OCI-LY3 (cell line): ENCODE results near the gene FICD.
A peak's percentile ranks its signal among the peaks of the same experiment; 100 is the strongest.

Source experiments
- EZH2phosphoT487 ChIP-seq: fragments of 200-600 bp; shearing (Covaris generic); IDR thresholded peaks from 2 replicates; pipeline ENCODE4 v1.6.1; 2018; ENCODE audit warnings: antibody characterized with exemption, mixed run types, low read depth
- TF ChIP-seq, protein P1 (sequence below): fragments of 200-600, 300-600 bp; sonication (generic); IDR thresholded peaks from 2 replicates; pipeline ENCODE4 v1.5.1; 2014; ENCODE audit warnings: antibody characterized with exemption, low read length, low read depth

GRCh38 chr12:108516511-108517275 is 1.6 kb downstream of the FICD start:
- TF ChIP-seq EZH2phosphoT487, result no peak
- TF ChIP-seq, protein P1, sequence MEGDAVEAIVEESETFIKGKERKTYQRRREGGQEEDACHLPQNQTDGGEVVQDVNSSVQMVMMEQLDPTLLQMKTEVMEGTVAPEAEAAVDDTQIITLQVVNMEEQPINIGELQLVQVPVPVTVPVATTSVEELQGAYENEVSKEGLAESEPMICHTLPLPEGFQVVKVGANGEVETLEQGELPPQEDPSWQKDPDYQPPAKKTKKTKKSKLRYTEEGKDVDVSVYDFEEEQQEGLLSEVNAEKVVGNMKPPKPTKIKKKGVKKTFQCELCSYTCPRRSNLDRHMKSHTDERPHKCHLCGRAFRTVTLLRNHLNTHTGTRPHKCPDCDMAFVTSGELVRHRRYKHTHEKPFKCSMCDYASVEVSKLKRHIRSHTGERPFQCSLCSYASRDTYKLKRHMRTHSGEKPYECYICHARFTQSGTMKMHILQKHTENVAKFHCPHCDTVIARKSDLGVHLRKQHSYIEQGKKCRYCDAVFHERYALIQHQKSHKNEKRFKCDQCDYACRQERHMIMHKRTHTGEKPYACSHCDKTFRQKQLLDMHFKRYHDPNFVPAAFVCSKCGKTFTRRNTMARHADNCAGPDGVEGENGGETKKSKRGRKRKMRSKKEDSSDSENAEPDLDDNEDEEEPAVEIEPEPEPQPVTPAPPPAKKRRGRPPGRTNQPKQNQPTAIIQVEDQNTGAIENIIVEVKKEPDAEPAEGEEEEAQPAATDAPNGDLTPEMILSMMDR, result peak; percentile 15
